NCI-H69 (cell line): ENCODE results near the gene JPH2.
"Not testable (repeated sequence)": the region's sequence is repeated elsewhere in the genome, so short reads cannot be mapped to it uniquely, and the experiment has no call there.

Experiments used
- DNase-seq: peaks from one replicate; lab custom pipeline; 2025; lab: John Stamatoyannopoulos, UW

JPH2 gene

GRCh38 chr20:44187054-44187771 is at the start of gene JPH2:
Gene JPH2 (minus strand): TSS chr20:44187188. CDS start chr20:44186705, 483 bp downstream.
- no peak for DNase-seq

DNA sequence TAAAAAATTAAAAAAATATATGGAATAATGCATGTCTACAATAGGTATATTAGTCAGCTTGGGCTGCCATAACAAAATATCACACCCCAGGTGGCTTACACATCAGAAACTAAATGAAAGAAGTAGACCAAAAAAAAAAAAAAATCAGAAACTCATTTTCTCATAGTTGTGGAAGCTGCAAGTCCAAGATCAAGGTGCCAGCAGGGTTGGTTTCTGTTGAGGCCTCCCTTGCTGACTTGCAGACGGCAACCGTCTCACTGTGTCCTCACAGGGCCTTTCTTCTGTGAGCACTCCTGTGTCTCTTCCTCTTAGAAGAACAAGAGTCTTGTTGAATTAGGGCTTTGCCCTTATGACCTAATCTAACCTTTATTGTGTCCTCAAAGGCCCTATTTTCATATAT is 48.7 kb upstream of the JPH2 start:
- no peak for DNase-seq

GRCh38 chr20:44234566-44235317 is 47.8 kb upstream of the JPH2 start:
- no peak for DNase-seq

DNA sequence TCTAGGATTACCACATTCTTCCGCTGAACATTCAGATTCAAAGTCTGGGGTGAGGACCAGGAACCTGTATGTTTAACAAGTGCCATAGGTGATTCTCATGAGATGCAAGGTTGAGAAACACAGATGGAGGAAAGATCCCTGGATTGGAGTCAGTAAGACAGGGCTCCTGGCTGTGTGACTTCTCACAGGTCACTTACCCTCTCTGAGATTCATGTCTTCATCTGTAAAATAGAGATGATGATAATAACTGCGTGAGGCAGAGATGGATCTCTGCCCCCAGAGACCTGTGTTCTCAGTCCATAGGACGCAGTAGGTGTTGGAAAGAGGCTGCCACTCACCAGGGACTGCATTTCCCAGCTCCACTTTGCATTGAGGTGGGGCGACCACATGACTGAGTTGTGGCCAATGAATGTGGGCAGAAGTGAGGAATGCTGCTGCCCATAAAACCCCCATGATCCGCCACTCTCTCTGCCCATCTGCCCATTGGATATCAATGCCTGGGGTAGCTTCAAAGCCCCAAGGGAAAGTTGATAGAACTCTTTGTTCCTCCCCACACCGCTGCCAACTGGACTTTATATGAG is 46.5 kb upstream of the JPH2 start:
- DNase-seq, result no peak

GRCh38 chr20:44232469-44232856 is 45.5 kb upstream of the JPH2 start:
- DNase-seq, result not testable (repeated sequence)

DNA sequence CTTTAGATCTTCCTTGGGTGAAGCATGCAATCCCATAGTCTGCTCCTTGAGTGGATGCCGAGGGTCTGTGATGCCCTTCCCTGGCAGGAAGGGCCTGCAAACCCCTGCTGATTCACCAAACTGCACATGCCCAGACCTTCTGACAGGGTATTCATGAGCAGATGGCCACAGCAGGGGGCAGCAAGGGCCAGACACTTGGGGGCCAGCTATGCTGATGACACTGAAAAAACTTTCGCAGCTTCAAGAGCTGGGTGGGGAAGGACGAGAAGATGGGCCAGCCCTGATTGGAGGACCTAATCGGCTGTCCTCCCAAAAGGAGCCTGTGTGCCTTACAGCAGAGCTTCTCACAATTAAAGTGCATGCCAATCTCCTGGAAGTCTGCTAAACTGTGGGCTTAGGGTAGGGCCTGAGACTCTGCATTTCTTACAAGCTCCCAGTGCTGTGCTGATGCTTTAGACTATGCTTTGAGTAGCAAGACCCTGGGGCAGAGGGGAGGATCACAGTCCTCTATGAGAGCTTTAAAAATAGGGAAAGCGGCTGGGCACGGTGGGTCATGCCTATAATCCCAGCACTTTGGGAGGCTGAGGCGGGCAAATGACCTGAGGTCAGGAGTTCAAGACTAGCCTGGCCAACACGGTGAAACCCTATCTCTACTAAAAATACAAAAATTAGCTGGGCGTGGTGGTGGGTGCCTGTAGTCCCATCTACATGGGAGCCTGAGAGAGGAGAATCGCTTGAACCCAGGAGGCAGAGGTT is 44.9 kb upstream of the JPH2 start:
- peak; percentile 76 for DNase-seq

GRCh38 chr20:44231193-44231592 is 44.2 kb upstream of the JPH2 start:
- DNase-seq, result peak; percentile 34

DNA sequence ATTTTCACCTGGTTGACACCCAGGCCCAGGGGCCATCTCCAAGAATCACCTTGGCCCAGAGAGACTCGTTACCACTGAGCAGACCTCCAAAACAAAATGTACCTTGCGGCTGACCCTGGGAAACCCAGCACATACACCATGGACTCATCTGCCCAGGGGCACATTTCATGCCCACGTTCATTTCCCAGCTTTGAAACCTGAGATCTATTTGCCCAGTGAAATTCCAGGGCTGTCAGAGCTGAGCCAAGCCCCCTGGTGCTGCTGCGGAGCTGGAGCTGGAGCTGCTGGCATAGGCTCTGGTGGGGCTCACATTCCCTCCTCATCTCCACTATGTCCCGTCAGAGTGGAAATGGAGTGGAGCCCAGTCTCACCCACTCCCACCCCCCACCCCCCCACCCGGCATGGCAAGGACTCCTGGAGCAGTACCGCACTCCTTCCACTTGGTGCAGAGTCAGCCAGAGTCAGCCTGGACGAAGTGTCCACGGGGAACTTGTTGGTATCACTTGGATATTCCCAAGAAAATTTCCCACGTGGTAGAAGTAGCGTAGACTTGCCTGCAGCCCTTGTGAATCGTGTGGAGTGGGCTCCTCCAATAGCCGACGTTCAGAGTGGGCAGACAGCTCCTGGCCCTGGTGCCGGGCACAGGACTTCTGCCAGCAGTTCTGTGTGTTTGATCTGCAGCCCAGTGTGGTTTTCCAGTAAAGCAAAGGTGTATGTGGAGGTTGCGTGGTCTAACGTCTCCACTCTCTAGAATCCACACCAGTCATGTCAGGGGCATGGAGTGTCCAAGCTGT is 41.7 kb upstream of the JPH2 start:
- no peak for DNase-seq

GRCh38 chr20:44224637-44225036 is 37.6 kb upstream of the JPH2 start:
- DNase-seq, result no peak

DNA sequence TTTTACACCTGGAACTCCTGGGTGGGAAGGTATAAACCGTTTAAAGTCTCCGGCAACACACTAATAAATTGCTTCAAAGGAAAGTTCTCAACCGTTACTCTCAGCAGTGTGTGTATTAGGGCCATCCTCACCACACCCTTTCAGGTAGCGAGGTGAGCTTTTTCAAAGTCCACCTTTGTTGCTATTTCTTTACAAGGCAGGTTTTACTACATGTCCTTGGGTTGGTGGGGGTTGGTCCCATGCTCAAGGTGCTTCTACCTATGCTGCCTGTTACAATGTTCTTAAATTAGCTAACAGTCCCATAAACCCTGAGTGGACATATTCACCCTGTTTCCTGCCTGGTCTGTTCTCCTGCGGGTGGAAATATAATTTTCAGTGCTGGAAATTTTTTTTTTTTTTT is 36.7 kb upstream of the JPH2 start:
- no peak for DNase-seq

DNA sequence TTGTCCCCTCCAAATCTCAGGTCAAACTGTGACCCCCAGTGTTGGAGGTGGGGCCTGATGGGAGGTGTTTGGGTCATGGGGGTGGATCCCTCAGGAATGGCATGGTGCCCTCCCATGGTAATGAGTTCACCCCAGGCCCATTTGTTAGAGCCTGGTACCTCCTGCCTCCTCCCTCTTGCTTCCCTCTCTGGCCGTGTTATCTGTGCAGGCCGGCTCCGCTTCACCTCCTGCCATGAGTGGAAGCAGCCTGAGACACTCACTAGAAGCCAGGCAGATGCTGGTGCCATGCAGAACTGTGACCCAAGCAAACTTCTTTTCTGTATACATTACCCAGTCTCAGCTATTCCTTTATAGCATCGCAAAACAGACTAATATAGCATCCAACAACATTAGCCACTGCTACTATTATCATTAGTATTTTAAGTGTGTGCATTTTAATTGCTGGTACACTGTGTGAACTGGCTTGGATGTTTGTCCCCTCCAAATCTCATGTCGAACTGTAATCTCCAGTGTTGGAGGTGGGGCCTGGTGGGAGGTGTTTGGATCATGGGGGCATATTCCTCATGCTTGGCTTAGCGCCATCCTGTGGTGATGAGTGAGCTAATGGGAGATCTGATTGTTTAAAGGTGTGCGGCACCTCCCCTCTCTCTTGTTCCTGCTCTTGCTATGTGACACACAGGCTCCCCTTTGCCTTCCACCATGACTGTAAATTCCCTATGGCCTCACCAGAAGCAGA is 35.8 kb upstream of the JPH2 start:
- DNase-seq, result peak; percentile 27

DNA sequence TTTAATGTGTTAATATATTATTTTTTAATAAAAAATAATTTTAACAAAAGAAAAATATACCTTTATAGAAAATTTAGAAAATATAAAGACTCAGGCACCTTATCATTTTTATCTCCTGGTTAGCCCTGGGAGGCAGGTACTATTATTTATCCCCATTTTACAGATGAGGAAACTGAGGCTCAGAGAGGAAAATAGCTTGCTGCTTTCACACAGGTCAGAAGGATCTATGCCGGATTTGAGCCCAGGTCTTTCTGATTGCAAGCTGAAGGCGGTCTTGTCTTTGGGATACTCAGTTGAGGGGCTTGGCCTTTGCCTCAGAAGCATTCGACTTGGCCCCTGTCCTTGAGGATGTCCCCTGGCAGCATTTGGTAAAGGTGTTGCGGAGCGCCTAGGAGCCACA is 35.0 kb upstream of the JPH2 start:
- no peak for DNase-seq

- DNase-seq, result no peak
Measured at GRCh38 chr20:44221368-44221954, 34.5 kb upstream of the JPH2 start.

DNA sequence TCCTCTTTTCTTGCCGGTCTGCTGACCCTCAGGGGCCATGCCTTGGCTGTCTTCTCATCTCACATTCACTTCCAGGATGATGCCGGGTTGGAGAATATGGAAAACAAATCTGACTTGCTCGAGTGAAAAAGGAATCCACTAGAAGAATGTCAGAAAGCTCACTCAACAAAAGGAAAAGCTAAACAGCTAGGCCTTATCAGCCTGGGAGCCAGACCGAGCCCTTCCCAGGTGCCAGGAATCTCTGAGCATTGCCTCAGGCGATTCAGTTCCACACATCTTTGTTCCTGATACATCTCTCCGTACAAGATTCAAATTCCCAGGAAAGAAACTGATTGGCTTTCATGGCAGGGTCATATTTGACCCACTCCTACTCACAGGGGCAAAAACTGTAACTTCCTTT is 32.8 kb upstream of the JPH2 start:
- DNase-seq, result no peak

GRCh38 chr20:44219170-44219730 is 32.3 kb upstream of the JPH2 start:
- no peak for DNase-seq

- no peak for DNase-seq
Measured at GRCh38 chr20:44218446-44218845, 31.5 kb upstream of the JPH2 start.

GRCh38 chr20:44217342-44218092 is 30.5 kb upstream of the JPH2 start:
- DNase-seq, result peak; percentile 74

GRCh38 chr20:44215125-44215524 is 28.1 kb upstream of the JPH2 start:
- peak; percentile 54 for DNase-seq

DNA sequence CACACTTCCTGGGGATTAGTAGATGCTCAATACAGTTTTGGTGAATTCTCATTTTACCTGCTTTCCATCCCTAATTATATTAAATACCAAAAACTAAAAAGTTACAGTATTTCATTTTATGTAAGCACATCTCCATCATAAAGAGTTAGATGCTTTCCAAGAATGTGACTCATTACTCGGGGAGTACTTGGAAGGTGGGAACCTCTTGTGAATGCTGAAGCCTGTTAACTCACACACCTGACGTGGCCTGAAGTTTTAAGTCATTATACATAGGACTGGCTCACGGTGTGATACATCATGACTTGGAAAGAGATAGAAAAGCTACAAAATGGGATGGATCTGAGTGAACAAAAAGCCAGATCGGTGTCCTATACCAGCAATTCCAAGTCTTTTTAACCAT is 25.8 kb upstream of the JPH2 start:
- no peak for DNase-seq
